Parathyroid adenoma (tissue), 2 donors: Measurements from ENCODE around the gene BPIFB6.

Experiments
- H2AFZ ChIP-seq: fragments of 300-600 bp; sonication (generic); one replicate; pipeline ENCODE4 v1.7.0; 2017; ENCODE audit warnings: antibody characterized with exemption, mild to moderate bottlenecking
- H3K27ac ChIP-seq: fragments of 300-600 bp; sonication (generic); one replicate; pipeline ENCODE4 v1.7.0; 2017
- H3K27me3 ChIP-seq: fragments of 300-600 bp; sonication (generic); one replicate; pipeline ENCODE4 v1.7.0; 2017; ENCODE audit warnings: low read length; ENCODE audit not compliant: control insufficient read depth, insufficient read depth
- H3K36me3 ChIP-seq: fragments of 300-600 bp; sonication (generic); one replicate; pipeline ENCODE4 v1.7.0; 2017; ENCODE audit warnings: low read length; ENCODE audit not compliant: control insufficient read depth, insufficient read depth
- H3K4me1 ChIP-seq: fragments of 300-600 bp; sonication (generic); one replicate; pipeline ENCODE4 v1.7.0; 2017; ENCODE audit warnings: control low read depth
- H3K4me2 ChIP-seq: fragments of 300-600 bp; sonication (generic); one replicate; pipeline ENCODE4 v1.7.0; 2017; ENCODE audit warnings: low read length
- H3K4me3 ChIP-seq: fragments of 300-600 bp; sonication (generic); one replicate; pipeline ENCODE4 v1.7.0; 2017; ENCODE audit warnings: low read depth, low read length
- H3K79me2 ChIP-seq: fragments of 300-600 bp; sonication (generic); one replicate; pipeline ENCODE4 v1.7.0; 2017; ENCODE audit warnings: control low read depth
- H3K9ac ChIP-seq: fragments of 300-600 bp; sonication (generic); one replicate; pipeline ENCODE4 v1.7.0; 2017; ENCODE audit warnings: mild to moderate bottlenecking
- H3K9me3 ChIP-seq: fragments of 300-600 bp; sonication (generic); one replicate; pipeline ENCODE4 v1.7.0; 2017; ENCODE audit warnings: low read length; ENCODE audit not compliant: control insufficient read depth
- CTCF ChIP-seq: fragments of 300-600 bp; sonication (generic); IDR thresholded peaks from one replicate; pipeline ENCODE4 v1.7.0; 2017; ENCODE audit warnings: antibody characterized with exemption, mild to moderate bottlenecking
- donor health status: primary hyperparathyroidism.

Gene BPIFB6

GRCh38 chr20:33069673-33070072, 38.2 kb downstream of the BPIFB6 start:
- Histone ChIP-seq H3K9me3 (no peaks in the 10 kb centered on the region), H2AFZ (no peak overlapping the region), H3K4me2 (no peak overlapping the region), H3K79me2 (no peaks in the 10 kb centered on the region), H3K9ac (no peak overlapping the region), H3K27me3 (no peaks in the 10 kb centered on the region), H3K36me3 (no peaks in the 10 kb centered on the region), H3K27ac (no peak overlapping the region), H3K4me1 (no peaks in the 10 kb centered on the region), H3K4me3 (no peak overlapping the region)
- TF ChIP-seq CTCF = no peak

- Histone ChIP-seq H3K4me2 (no peak overlapping the region), H3K36me3 (no peaks in the 10 kb centered on the region), H3K4me1 (no peaks in the 10 kb centered on the region), H3K4me3 (no peak overlapping the region), H3K9me3 (no peaks in the 10 kb centered on the region), H2AFZ (no peak overlapping the region), H3K27me3 (no peaks in the 10 kb centered on the region), H3K27ac (no peak overlapping the region), H3K9ac (no peak overlapping the region), H3K79me2 (no peaks in the 10 kb centered on the region)
- TF ChIP-seq CTCF = no peak
Measured at GRCh38 chr20:33070111-33071053, 38.9 kb downstream of the BPIFB6 start.

DNA sequence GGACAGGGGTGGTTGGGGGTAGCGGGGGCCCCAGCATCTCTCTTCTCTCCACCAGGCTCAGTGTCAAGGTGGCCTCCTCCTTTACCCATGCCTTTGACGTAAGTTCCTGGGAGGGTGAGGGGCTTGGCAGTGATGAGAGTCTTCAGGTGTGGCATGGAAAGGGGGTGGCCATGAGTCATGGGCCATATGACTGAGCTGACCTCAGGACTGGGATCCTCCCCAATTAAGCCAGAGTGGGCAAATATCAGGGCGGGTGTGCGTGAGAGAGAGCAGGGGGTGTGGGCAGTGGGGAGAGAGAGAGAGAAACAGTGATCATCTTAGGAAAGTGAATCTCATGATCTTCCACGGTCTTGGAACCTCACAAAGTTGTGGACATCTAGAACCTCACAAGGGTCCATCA, 39.8 kb downstream of the BPIFB6 start:
- Histone ChIP-seq H3K27ac (no peak overlapping the region), H3K27me3 (no peaks in the 10 kb centered on the region), H3K4me1 (no peaks in the 10 kb centered on the region), H2AFZ (no peak overlapping the region), H3K9ac (no peak overlapping the region), H3K9me3 (no peaks in the 10 kb centered on the region), H3K4me3 (no peak overlapping the region), H3K36me3 (no peaks in the 10 kb centered on the region), H3K4me2 (no peak overlapping the region), H3K79me2 (no peaks in the 10 kb centered on the region)
- no peak for TF ChIP-seq CTCF

- no peak for TF ChIP-seq CTCF
Measured at GRCh38 chr20:33072362-33072761, 40.9 kb downstream of the BPIFB6 start.

GRCh38 chr20:33072813-33073212, 41.4 kb downstream of the BPIFB6 start:
- no peak overlapping the region for H3K9ac ChIP-seq
- no peaks in the 10 kb centered on the region for H3K27me3 ChIP-seq
- H3K27ac ChIP-seq = no peak overlapping the region
- H3K36me3 ChIP-seq = no peaks in the 10 kb centered on the region
- H3K9me3 ChIP-seq = no peaks in the 10 kb centered on the region
- H3K79me2 ChIP-seq = no peaks in the 10 kb centered on the region
- H3K4me3 ChIP-seq = no peak overlapping the region
- TF ChIP-seq CTCF = no peak
- H2AFZ ChIP-seq = no peak overlapping the region
- no peak overlapping the region for H3K4me2 ChIP-seq
- no peaks in the 10 kb centered on the region for H3K4me1 ChIP-seq

More at GRCh38 chr20:33072362-33072761, 40.9 kb downstream of the BPIFB6 start:
- H3K9me3 ChIP-seq = no peaks in the 10 kb centered on the region
- H3K79me2 ChIP-seq = no peaks in the 10 kb centered on the region
- H3K4me1 ChIP-seq = no peaks in the 10 kb centered on the region
- no peak overlapping the region for H3K9ac ChIP-seq
- no peak overlapping the region for H3K27ac ChIP-seq
- H3K4me2 ChIP-seq = no peak overlapping the region
- no peaks in the 10 kb centered on the region for H3K27me3 ChIP-seq
- no peaks in the 10 kb centered on the region for H3K36me3 ChIP-seq
- no peak overlapping the region for H2AFZ ChIP-seq
- no peak overlapping the region for H3K4me3 ChIP-seq
